Skeletal muscle satellite cell (primary cell): Measurements from ENCODE around the gene XYLB.

Experiments
- H3K27me3 ChIP-seq: 2 replicates; pipeline ENCODE4 v1.7.0; 2013; ENCODE audit warnings: low read length; ENCODE audit not compliant: control insufficient read depth, insufficient read depth
- H3K36me3 ChIP-seq: 2 replicates; pipeline ENCODE4 v1.7.0; 2013; ENCODE audit warnings: mild to moderate bottlenecking, control low read depth, low read length; ENCODE audit not compliant: insufficient read depth
- H3K4me1 ChIP-seq: 2 replicates; pipeline ENCODE4 v1.7.0; 2013; ENCODE audit warnings: low read length; ENCODE audit not compliant: control insufficient read depth, insufficient read depth
- H3K4me2 ChIP-seq: 2 replicates; pipeline ENCODE4 v1.7.0; 2013; ENCODE audit warnings: mild to moderate bottlenecking, low read length
- H3K4me3 ChIP-seq: 2 replicates; pipeline ENCODE4 v1.7.0; 2013; ENCODE audit warnings: low read length
- H3K9ac ChIP-seq: 2 replicates; pipeline ENCODE4 v1.7.0; 2013; ENCODE audit warnings: mild to moderate bottlenecking, low read depth, low read length, moderate library complexity
- H3K9me3 ChIP-seq: replicated peaks from 2 replicates; pipeline ENCODE4 v1.7.0; 2013; ENCODE audit warnings: mild to moderate bottlenecking, control low read depth, low read length

The XYLB gene

GRCh38 chr3:38327335-38328009 lies 19.1 kb upstream of the XYLB start:
- Histone ChIP-seq H3K9ac (no peak overlapping the region), H3K4me2 (no peak overlapping the region), H3K9me3 (peaks cover 6% of the 10 kb centered on the region), H3K4me3 (no peak overlapping the region), H3K27me3 (peaks cover 3% of the 10 kb centered on the region), H3K36me3 (no peaks in the 10 kb centered on the region), H3K4me1 (no peaks in the 10 kb centered on the region)

- H3K9ac ChIP-seq: no peak overlapping the region
- peaks cover 3% of the 10 kb centered on the region for H3K4me1 ChIP-seq
- H3K36me3 ChIP-seq: no peaks in the 10 kb centered on the region
- no peak overlapping the region for H3K4me2 ChIP-seq
- no peak overlapping the region for H3K4me3 ChIP-seq
- no peaks in the 10 kb centered on the region for H3K27me3 ChIP-seq
- peaks cover 6% of the 10 kb centered on the region for H3K9me3 ChIP-seq
These were observed 15.1 kb upstream of the XYLB start for GRCh38 chr3:38331257-38332022.

- peaks cover 4% of the 10 kb centered on the region for H3K9me3 ChIP-seq
- no peaks in the 10 kb centered on the region for H3K27me3 ChIP-seq
- H3K4me1 ChIP-seq: peaks cover 3% of the 10 kb centered on the region
- no peak overlapping the region for H3K4me3 ChIP-seq
- H3K9ac ChIP-seq: no peak overlapping the region
- no peak overlapping the region for H3K4me2 ChIP-seq
- H3K36me3 ChIP-seq: no peaks in the 10 kb centered on the region
These were observed 14.4 kb upstream of the XYLB start for GRCh38 chr3:38332201-38332600.

- no peak overlapping the region for H3K4me2 ChIP-seq
- H3K27me3 ChIP-seq: peaks cover 2% of the 10 kb centered on the region
These were observed 12.2 kb upstream of the XYLB start for GRCh38 chr3:38334142-38335055.

GRCh38 chr3:38335263-38335662 lies 11.3 kb upstream of the XYLB start:
- Histone ChIP-seq H3K9me3 (no peaks in the 10 kb centered on the region), H3K27me3 (peaks cover 9% of the 10 kb centered on the region), H3K4me1 (peaks cover 3% of the 10 kb centered on the region), H3K36me3 (no peaks in the 10 kb centered on the region), H3K4me3 (no peak overlapping the region), H3K4me2 (no peak overlapping the region), H3K9ac (no peak overlapping the region)

More at GRCh38 chr3:38334142-38335055, 12.2 kb upstream of the XYLB start:
- H3K9me3 ChIP-seq: no peaks in the 10 kb centered on the region
- no peaks in the 10 kb centered on the region for H3K36me3 ChIP-seq
- H3K4me1 ChIP-seq: peaks cover 3% of the 10 kb centered on the region
- H3K4me3 ChIP-seq: no peak overlapping the region
- no peak overlapping the region for H3K9ac ChIP-seq

GRCh38 chr3:38337703-38338102 lies 8.9 kb upstream of the XYLB start:
- H3K4me2 ChIP-seq: no peak overlapping the region
- no peak overlapping the region for H3K9ac ChIP-seq
- peaks cover 9% of the 10 kb centered on the region for H3K27me3 ChIP-seq
- peaks cover 3% of the 10 kb centered on the region for H3K4me1 ChIP-seq
- no peaks in the 10 kb centered on the region for H3K9me3 ChIP-seq
- no peak overlapping the region for H3K4me3 ChIP-seq
- no peaks in the 10 kb centered on the region for H3K36me3 ChIP-seq

- Histone ChIP-seq H3K9me3 (no peaks in the 10 kb centered on the region), H3K36me3 (no peaks in the 10 kb centered on the region), H3K4me2 (no peak overlapping the region), H3K4me3 (no peak overlapping the region), H3K27me3 (peaks cover 9% of the 10 kb centered on the region), H3K9ac (no peak overlapping the region), H3K4me1 (peaks cover 12% of the 10 kb centered on the region)
These were observed 2.6 kb upstream of the XYLB start for GRCh38 chr3:38343797-38344594.

GRCh38 chr3:38345879-38346586 lies 552 bp upstream of the XYLB start:
- Histone ChIP-seq H3K4me3 (peak overlapping the region; percentile 90), H3K9ac (peak overlapping the region; percentile 81), H3K36me3 (peaks cover 5% of the 10 kb centered on the region), H3K27me3 (no peaks in the 10 kb centered on the region), H3K9me3 (no peaks in the 10 kb centered on the region), H3K4me2 (peak overlapping the region; percentile 99), H3K4me1 (peaks cover 18% of the 10 kb centered on the region)

GRCh38 chr3:38347421-38348200 lies 1.0 kb downstream of the XYLB start:
- peaks cover 9% of the 10 kb centered on the region for H3K36me3 ChIP-seq
- peaks cover 18% of the 10 kb centered on the region for H3K4me1 ChIP-seq
- H3K4me2 ChIP-seq: peak overlapping the region; percentile 99
- H3K9me3 ChIP-seq: no peaks in the 10 kb centered on the region
- H3K9ac ChIP-seq: peak overlapping the region; percentile 81
- H3K27me3 ChIP-seq: no peaks in the 10 kb centered on the region
- H3K4me3 ChIP-seq: peak overlapping the region; percentile 90

- Histone ChIP-seq H3K4me3 (no peak overlapping the region), H3K4me2 (no peak overlapping the region), H3K9ac (no peak overlapping the region), H3K36me3 (peaks cover 9% of the 10 kb centered on the region), H3K9me3 (no peaks in the 10 kb centered on the region), H3K4me1 (peaks cover 18% of the 10 kb centered on the region), H3K27me3 (no peaks in the 10 kb centered on the region)
These were observed 2.3 kb downstream of the XYLB start for GRCh38 chr3:38348903-38349302.
